Activated naive CD4-positive, alpha-beta T cell treated with Interleukin-2 at 50 U/mL for 16 hours (primary cell): ENCODE data around the gene FTSJ1.
"Not testable (repeated sequence)": the region's sequence is repeated elsewhere in the genome, so short reads cannot be mapped to it uniquely, and the experiment has no call there.

Experiments used
- DNase-seq: peaks from one replicate; pipeline ENCODE4 v3.0.0-alpha.2; 2020

FTSJ1 gene

GRCh38 chrX:48475774-48476577 is at the start of gene FTSJ1:
Gene FTSJ1 (plus strand): TSS chrX:48476199. CDS start chrX:48478048, 1,849 bp downstream.
- DNase-seq: peak; percentile 90

- DNase-seq: not testable (repeated sequence)
These were observed 48.8 kb upstream of the FTSJ1 start for GRCh38 chrX:48427027-48427716.

GRCh38 chrX:48429606-48430005 is 46.4 kb upstream of the FTSJ1 start:
- not testable (repeated sequence) for DNase-seq

GRCh38 chrX:48430166-48430565 is 45.8 kb upstream of the FTSJ1 start:
- not testable (repeated sequence) for DNase-seq

GRCh38 chrX:48433713-48434112 is 42.3 kb upstream of the FTSJ1 start:
- DNase-seq: not testable (repeated sequence)

GRCh38 chrX:48447201-48447600 is 28.8 kb upstream of the FTSJ1 start:
- not testable (repeated sequence) for DNase-seq

GRCh38 chrX:48450076-48450475 is 25.9 kb upstream of the FTSJ1 start:
- no peak for DNase-seq

GRCh38 chrX:48451708-48452107 is 24.3 kb upstream of the FTSJ1 start:
- DNase-seq: no peak

GRCh38 chrX:48456628-48457331 is 19.2 kb upstream of the FTSJ1 start:
- no peak for DNase-seq

GRCh38 chrX:48458711-48459110 is 17.3 kb upstream of the FTSJ1 start:
- no peak for DNase-seq

GRCh38 chrX:48459483-48459882 is 16.5 kb upstream of the FTSJ1 start:
- no peak for DNase-seq

- no peak for DNase-seq
These were observed 16.0 kb upstream of the FTSJ1 start for GRCh38 chrX:48460031-48460430.

GRCh38 chrX:48460606-48461005 is 15.4 kb upstream of the FTSJ1 start:
- no peak for DNase-seq

- no peak for DNase-seq
These were observed 14.2 kb upstream of the FTSJ1 start for GRCh38 chrX:48461830-48462229.

GRCh38 chrX:48465336-48465933 is 10.6 kb upstream of the FTSJ1 start:
- no peak for DNase-seq

GRCh38 chrX:48466696-48467095 is 9.3 kb upstream of the FTSJ1 start:
- peak; percentile 20 for DNase-seq

- no peak for DNase-seq
These were observed 8.7 kb upstream of the FTSJ1 start for GRCh38 chrX:48467281-48467761.

GRCh38 chrX:48468247-48468671 is 7.7 kb upstream of the FTSJ1 start:
- peak; percentile 62 for DNase-seq

GRCh38 chrX:48468693-48469691 is 7.0 kb upstream of the FTSJ1 start:
- DNase-seq: peak; percentile 51

- no peak for DNase-seq
These were observed 5.7 kb upstream of the FTSJ1 start, which contains the start of gene SLC38A5 for GRCh38 chrX:48470110-48470832. Gene SLC38A5 (minus strand): TSS chrX:48470260. CDS start chrX:48467924, 2,336 bp downstream.

- no peak for DNase-seq
These were observed 5.2 kb upstream of the FTSJ1 start for GRCh38 chrX:48470833-48471118.
